K562 (cell line): ENCODE measurements around the gene ACTL9. TPM values are rescaled to one million over a fixed set of nuclear protein-coding genes. Genes with fewer than 3 reads are reported as not detected.
A peak's percentile ranks its signal among the peaks of the same experiment; 100 is the strongest.

ENCODE experiments used
- ATAC-seq: fragments of 200-7000 bp; cut with Tn5 transposase; 3 replicates; pipeline ENCODE4 v1.9.1; 2020; ENCODE audit warnings: moderate library complexity
- BruUV-seq: library from RNA; stranded (reverse); fragments of 400-500 nt; replicated peaks from 2 replicates; lab custom pipeline; 2021; lab: Mats Ljungman, UMichigan
- CTCF ChIA-PET: fragments of 300-600 bp; formaldehyde crosslinking; extraction: SDS; loops from one replicate; lab custom pipeline; 2021; ENCODE audit warnings: low intra/inter-chr PET ratio; lab: Yijun Ruan, JAX
- POLR2A ChIA-PET: fragments of 300-600, 350-650 bp; sonication (Branson Sonifier 250); formaldehyde crosslinking; extraction: SDS; loops from one replicate; lab custom pipeline; 2021; ENCODE audit warnings: antibody characterized with exemption, inconsistent platforms; lab: Yijun Ruan, JAX
- DNase-seq, 4 experiments: peaks; one replicate each; pipeline versions ENCODE4 v3.0.0 to v3.0.0-alpha.2; 2011 to 2018; ENCODE audit warnings: low spot score in 3 of 4, mixed read lengths in 3 of 4; ENCODE audit errors: extremely low read depth in 1 of 4
- FAIRE-seq: peaks from 2 replicates; lab custom pipeline; 2011; peaks lifted over from hg19 to GRCh38; lab: Jason Lieb, UNC
- H2AFZ ChIP-seq: 2 replicates; pipeline ENCODE4 v1.6.0; 2011; ENCODE audit warnings: low read depth, low read length, control low read depth, inconsistent platforms
- H3K27ac ChIP-seq: fragments of 200-600 bp; 3 replicates; pipeline ENCODE4 v1.8.0; 2011; ENCODE audit warnings: low read depth, mild to moderate bottlenecking, control low read depth, inconsistent platforms, low read length, moderate library complexity, mixed read lengths; ENCODE audit errors: extremely low read depth
- H3K27me3 ChIP-seq, 2 experiments: fragments of 300-600 bp in 1 of 2; 2 replicates in 1 of 2; 3 replicates in 1 of 2; pipeline versions ENCODE4 v1.6.0 to v1.8.0; 2011; ENCODE audit warnings: inconsistent platforms in 2 of 2, low read length in 2 of 2, mild to moderate bottlenecking in 1 of 2, mixed read lengths in 1 of 2, moderate library complexity in 1 of 2; ENCODE audit not compliant: control insufficient read depth in 2 of 2, insufficient read depth in 2 of 2
- H3K36me3 ChIP-seq: fragments of 300-600 bp; 3 replicates; pipeline ENCODE4 v1.8.0; 2011; ENCODE audit warnings: mild to moderate bottlenecking, low read length, inconsistent platforms; ENCODE audit not compliant: control insufficient read depth, insufficient read depth
- H3K4me1 ChIP-seq, 2 experiments: fragments of 200-600 bp in 1 of 2; replicated peaks in 1 of 2; 2 replicates in 1 of 2; 3 replicates in 1 of 2; pipeline versions ENCODE4 v1.5.1 to v1.8.0; 2011; ENCODE audit warnings: inconsistent platforms in 2 of 2, low read length in 2 of 2, mild to moderate bottlenecking in 1 of 2, mixed read lengths in 1 of 2, moderate library complexity in 1 of 2; ENCODE audit not compliant: control insufficient read depth in 2 of 2, insufficient read depth in 2 of 2
- H3K4me2 ChIP-seq: 2 replicates; pipeline ENCODE4 v1.6.1; 2011; ENCODE audit warnings: low read length, control low read depth, inconsistent platforms, mixed read lengths; ENCODE audit not compliant: insufficient read depth
- H3K4me3 ChIP-seq: fragments of 200-600 bp; sonication (generic), shearing (Covaris generic); 2 replicates; pipeline ENCODE4 v1.5.1; 2016; ENCODE audit warnings: control low read depth, inconsistent platforms
- H3K79me2 ChIP-seq: fragments of 200-600 bp; 3 replicates; pipeline ENCODE4 v1.8.0; 2011; ENCODE audit warnings: low read length, inconsistent platforms; ENCODE audit not compliant: control insufficient read depth, insufficient read depth
- H3K9ac ChIP-seq, 2 experiments: 2 replicates each; pipeline versions ENCODE4 v1.6.0 to v1.6.1; 2011; ENCODE audit warnings: low read depth in 2 of 2, low read length in 2 of 2, control low read depth in 1 of 2, inconsistent platforms in 1 of 2, mild to moderate bottlenecking in 1 of 2, mixed read lengths in 1 of 2; ENCODE audit not compliant: insufficient read depth in 1 of 2
- H3K9me1 ChIP-seq: one replicate; pipeline ENCODE4 v1.6.0; 2011; ENCODE audit warnings: inconsistent platforms, mild to moderate bottlenecking, low read length, moderate library complexity; ENCODE audit not compliant: control insufficient read depth, insufficient read depth
- H3K9me3 ChIP-seq: replicated peaks from 2 replicates; pipeline ENCODE4 v1.5.1; 2011; ENCODE audit warnings: low read depth, low read length, inconsistent platforms; ENCODE audit not compliant: control insufficient read depth, insufficient read depth
- H4K20me1 ChIP-seq: replicated peaks from 2 replicates; pipeline ENCODE4 v1.6.1; 2011; ENCODE audit warnings: low read length, inconsistent platforms, mixed read lengths; ENCODE audit not compliant: control insufficient read depth, insufficient read depth
- ARNT ChIP-seq, 2 experiments: fragments of 450-650 bp; IDR thresholded peaks; 2 replicates each; pipeline ENCODE4 v1.6.1; 2016; ENCODE audit warnings: mild to moderate bottlenecking in 1 of 2
- HNRNPLL ChIP-seq: fragments of 200-400 bp; formaldehyde crosslinking; IDR thresholded peaks from 2 replicates; pipeline ENCODE4 v1.6.1; 2017; ENCODE audit warnings: low read length, low read depth, mild to moderate bottlenecking; ENCODE audit not compliant: poor library complexity, severe bottlenecking
- PTTG1 ChIP-seq: fragments of 450-650 bp; IDR thresholded peaks from 2 replicates; pipeline ENCODE4 v1.6.1; 2016; ENCODE audit warnings: low read depth, mild to moderate bottlenecking, missing genetic modification characterization, missing compliant biosample characterization
- RNF2 ChIP-seq: sonication (generic); IDR thresholded peaks from 2 replicates; pipeline ENCODE4 v1.6.1; 2016
- SMC3 ChIP-seq: conservative IDR thresholded peaks from 2 replicates; pipeline ENCODE4 v1.6.1; 2011; ENCODE audit warnings: low read depth, low read length, improper control_type of control experiment; ENCODE audit not compliant: insufficient read depth
- SREBF1 ChIP-seq: fragments of 150-350 bp; IDR thresholded peaks from 2 replicates; pipeline ENCODE4 v1.6.1; 2014; ENCODE audit warnings: antibody characterized with exemption, low read depth, low read length, borderline replicate concordance
- TAF15 ChIP-seq: fragments of 200-400 bp; formaldehyde crosslinking; IDR thresholded peaks from 2 replicates; pipeline ENCODE4 v1.6.1; 2017; ENCODE audit warnings: mild to moderate bottlenecking, low read depth, low read length, moderate library complexity
- ZBTB7A ChIP-seq: IDR thresholded peaks from 2 replicates; pipeline ENCODE4 v1.6.1; 2011; ENCODE audit warnings: low read depth, mild to moderate bottlenecking, low read length, moderate library complexity, borderline replicate concordance; ENCODE audit not compliant: control insufficient read depth
- ZNF280A ChIP-seq: fragments of 450-650 bp; IDR thresholded peaks from 2 replicates; pipeline ENCODE4 v1.6.1; 2018; ENCODE audit warnings: mild to moderate bottlenecking, low read depth; ENCODE audit not compliant: partially characterized antibody
- WGBS: fragments of 100-300 bp; shearing (Covaris generic); methylation state at CpG from one replicate; pipeline ENCODE4 v1.1.6; 2016; ENCODE audit warnings: low coverage, mixed read lengths; ENCODE audit not compliant: insufficient coverage; ENCODE audit errors: missing lambda C conversion rate; 5-methylcytosine and 5-hydroxymethylcytosine counted together
- in situ Hi-C: fragments of 300-500 bp; cut with MboI; formaldehyde crosslinking; loops from 4 replicates; pipeline ENCODE4 v1.15.0; 2018; ENCODE audit warnings: inconsistent platforms, mixed read lengths
- intact Hi-C: fragments of 100-400 bp; cut with micrococcal nuclease; formaldehyde crosslinking; loops from 2 replicates; pipeline ENCODE4 v1.14.2; 2022
- polyA plus RNA-seq, 8 experiments: library from polyadenylated mRNA; depleted of rRNA in 4 of 8; stranded (reverse) in 5 of 8; unstranded in 3 of 8; fragments of >200 nt; fragmentation: Nextera tagmentation in 2 of 8; fragmentation: Illumina TruSeq in 1 of 8; extraction: Ambion mirVana in 2 of 8; extraction: Trizol in 1 of 8; gene quantifications; 2 replicates each; pipeline versions ENCODE4 v1.2.1 to v1.2.3, GENCODE V29; 2011 to 2014; ENCODE audit warnings: inconsistent platforms in 1 of 8, missing spikeins in 1 of 8
- total RNA-seq, 7 experiments: library from RNA; depleted of rRNA in 6 of 7; stranded (reverse); fragments of >200 nt in 6 of 7; fragmentation: Illumina TruSeq in 2 of 7; extraction: Trizol in 2 of 7; gene quantifications; 2 replicates each; pipeline versions ENCODE4 v1.2.1 to v1.2.3, GENCODE V29; 2011 to 2021; ENCODE audit warnings: low replicate concordance in 1 of 7

ACTL9 gene
- total and polyA plus RNA-seq, 9 of the 15 experiments (the other 6 are each of a cell fraction or from before 2014, with no cell fraction given) = not detected

DNA sequence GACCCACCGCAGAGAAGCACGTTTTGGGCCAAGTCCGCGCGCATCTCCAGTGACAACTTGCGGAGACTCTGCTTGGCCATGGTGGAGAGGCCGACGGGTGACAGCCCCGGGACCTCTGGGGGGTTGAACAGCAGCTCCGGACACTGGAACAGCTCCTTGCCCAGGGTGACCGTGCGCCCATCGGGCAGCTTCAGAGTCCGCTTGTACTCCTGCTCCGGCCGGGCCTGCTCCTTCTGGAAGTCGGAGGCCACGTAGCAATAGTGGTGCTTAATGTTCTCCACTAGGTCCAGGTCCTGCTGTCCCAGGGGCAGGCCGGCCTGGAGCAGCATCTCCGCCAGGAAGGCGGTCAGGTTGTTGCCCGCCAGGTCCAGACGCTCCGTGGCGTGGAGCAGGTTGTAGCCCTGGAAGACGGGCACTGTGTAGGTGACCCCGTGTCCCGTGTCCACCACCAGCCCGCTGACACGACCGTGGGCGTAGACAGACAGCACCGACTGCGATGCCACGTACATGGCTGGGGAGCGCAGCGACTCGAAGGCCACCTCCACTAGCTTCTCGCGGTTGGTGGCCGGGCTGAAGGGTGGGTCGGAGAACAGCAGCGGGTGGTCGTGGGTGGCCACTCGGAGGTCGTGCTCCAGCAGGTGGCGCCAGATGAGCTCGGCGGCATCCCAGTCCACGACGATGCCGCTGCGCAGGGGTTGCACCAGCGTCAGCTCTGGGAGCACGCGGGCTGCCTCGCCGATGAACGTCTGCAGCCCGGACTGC, 743 bp downstream of the ACTL9 start:
- Histone ChIP-seq H3K9me3 (no peaks in the 10 kb centered on the region), H3K4me2 (no peak overlapping the region), H3K4me3 (no peak overlapping the region), H2AFZ (no peak overlapping the region), H3K27ac (no peak overlapping the region), H3K36me3 (no peaks in the 10 kb centered on the region), H3K9me1 (no peaks in the 10 kb centered on the region), H3K9ac (no peak overlapping the region; a peak in 1 of 4 replicates), H3K4me1 (peaks cover 0 to 14% of the 10 kb centered on the region in 2 experiments; a peak in 2 of 5 replicates), H3K27me3 (peaks cover 0 to 6% of the 10 kb centered on the region in 2 experiments; a peak in 1 of 5 replicates), H4K20me1 (no peaks in the 10 kb centered on the region), H3K79me2 (no peaks in the 10 kb centered on the region)
- ChIA-PET POLR2A (no interaction called here), CTCF (no interaction called here)
- WGBS = 17% methylated on average over 60 of the region's 60 CpGs
- DNase-seq = peak; percentile 32 to 44 (median 36)
- FAIRE-seq = peak; percentile 37
- ATAC-seq = peak; percentile 78
- no TSS peak for BruUV-seq
- in situ Hi-C loops (loop anchor here (10.0 kb wide), 1 partner anchor 83 kb away; the partner anchor contains the start of gene ADAMTS10), intact Hi-C loops (loop anchor here (2.0 to 10.0 kb wide), 2 partner anchors 83 to 383 kb away; partner anchors contain the start of gene ADAMTS10)
- no peak for TF ChIP-seq ZNF280A
- TF ChIP-seq HNRNPLL = no peak
- no peak for TF ChIP-seq RNF2
- TF ChIP-seq TAF15 = no peak
- no peak for TF ChIP-seq ARNT (IDR thresholded peaks at IDR 0.05)
- TF ChIP-seq PTTG1 (tag) = no peak
- TF ChIP-seq SMC3 = peak; percentile 40; the same call in 1 of the 2 replicates
- TF ChIP-seq SREBF1 = no peak
- peak; percentile 66; the same call in 1 of the 2 replicates for TF ChIP-seq ZBTB7A
